Glomerular visceral epithelial cell (primary cell): ENCODE results near the gene PUS3.
A peak's percentile ranks its signal among the peaks of the same experiment; 100 is the strongest.

Experiments
- DNase-seq: peaks from one replicate; pipeline ENCODE4 v3.0.0-alpha.2; 2016; ENCODE audit errors: extremely low spot score

PUS3 gene

GRCh38 chr11:125941267-125941618 is 38.2 kb upstream of the PUS3 start:
- DNase-seq: no peak

DNA sequence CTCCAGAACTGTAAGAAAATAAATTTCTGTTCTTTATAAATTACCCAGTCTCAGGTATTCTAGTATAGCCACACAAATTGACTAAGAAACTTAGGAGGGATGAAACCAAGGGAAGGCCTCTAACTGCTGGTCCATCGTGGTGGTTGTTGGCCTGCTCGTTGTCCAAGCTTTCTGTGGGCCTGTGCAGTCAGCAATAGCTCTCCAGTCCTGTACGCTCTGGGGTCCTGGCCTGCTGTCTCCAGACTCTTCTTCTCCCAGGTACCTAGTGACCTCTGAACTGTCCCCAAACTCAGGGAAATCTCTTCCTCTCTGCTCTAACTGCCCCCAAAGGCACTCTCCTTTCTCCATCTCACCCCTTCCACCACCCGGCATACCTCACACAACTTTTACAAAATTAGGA is 37.1 kb upstream of the PUS3 start:
- no peak for DNase-seq

GRCh38 chr11:125939081-125939521 is 36.1 kb upstream of the PUS3 start:
- DNase-seq: no peak

- DNase-seq: no peak
Observed at GRCh38 chr11:125938418-125938817, 35.4 kb upstream of the PUS3 start.

GRCh38 chr11:125935618-125936199 is 32.7 kb upstream of the PUS3 start:
- DNase-seq: no peak

DNA sequence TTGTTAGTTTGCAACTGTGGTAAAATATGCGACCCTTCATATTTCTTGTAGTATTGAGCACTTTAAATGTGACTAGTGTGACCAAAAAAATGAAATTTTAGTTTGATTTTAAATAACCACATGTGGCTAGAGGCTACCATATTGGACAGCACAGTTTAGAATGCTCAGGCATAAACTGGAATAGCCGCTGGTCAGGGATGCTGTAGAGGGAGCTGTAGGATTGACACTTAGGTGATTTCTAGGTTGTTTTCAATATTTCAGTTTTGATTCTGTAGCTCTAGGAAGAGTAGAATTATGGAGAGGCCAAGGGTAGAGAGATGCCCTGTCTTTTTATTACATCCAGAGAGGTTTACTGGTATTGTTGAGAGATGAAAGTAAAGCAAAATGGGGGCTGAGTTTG is 32.0 kb upstream of the PUS3 start:
- no peak for DNase-seq

DNA sequence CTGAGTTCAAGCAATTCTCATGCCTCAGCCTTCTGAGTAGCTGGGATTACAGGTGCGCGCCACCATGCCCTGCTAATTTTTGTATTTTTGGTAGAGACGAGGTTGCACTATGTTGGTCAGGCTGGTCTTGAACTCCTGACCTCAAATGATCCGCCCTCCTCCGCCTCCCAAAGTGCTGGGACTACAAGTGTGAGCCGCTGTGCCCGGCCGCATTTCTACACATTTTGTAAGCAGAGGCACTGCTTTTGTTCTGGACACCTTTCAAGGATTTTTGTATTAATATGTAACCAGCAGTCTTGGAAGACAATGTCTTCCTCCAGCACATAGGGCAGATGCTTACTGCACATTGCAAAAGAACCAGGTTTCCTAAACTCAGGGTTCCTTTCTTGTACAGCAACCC is 31.5 kb upstream of the PUS3 start:
- no peak for DNase-seq

- no peak for DNase-seq
Observed at GRCh38 chr11:125933030-125933813, 30.2 kb upstream of the PUS3 start.

DNA sequence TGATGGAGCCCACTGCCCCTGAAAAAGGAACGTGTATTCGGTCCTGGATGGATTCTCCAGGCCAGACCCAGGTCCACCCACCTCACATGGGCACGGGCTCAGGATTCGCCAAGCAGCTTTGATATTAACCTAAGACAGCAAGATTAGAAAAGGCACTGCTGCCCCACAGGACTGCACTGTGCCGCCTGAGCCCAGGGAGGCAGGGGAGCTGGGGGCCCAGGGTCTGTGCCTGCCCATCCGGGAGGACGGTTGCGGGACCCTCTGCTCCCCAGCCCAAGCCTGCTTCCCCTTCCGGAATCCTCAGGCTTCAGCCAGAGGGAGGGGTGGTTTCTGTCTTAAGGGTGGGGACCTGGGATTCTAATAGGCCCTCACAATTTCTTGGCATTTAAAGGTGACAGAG is 29.3 kb upstream of the PUS3 start:
- no peak for DNase-seq

GRCh38 chr11:125931668-125932067 is 28.7 kb upstream of the PUS3 start:
- no peak for DNase-seq

DNA sequence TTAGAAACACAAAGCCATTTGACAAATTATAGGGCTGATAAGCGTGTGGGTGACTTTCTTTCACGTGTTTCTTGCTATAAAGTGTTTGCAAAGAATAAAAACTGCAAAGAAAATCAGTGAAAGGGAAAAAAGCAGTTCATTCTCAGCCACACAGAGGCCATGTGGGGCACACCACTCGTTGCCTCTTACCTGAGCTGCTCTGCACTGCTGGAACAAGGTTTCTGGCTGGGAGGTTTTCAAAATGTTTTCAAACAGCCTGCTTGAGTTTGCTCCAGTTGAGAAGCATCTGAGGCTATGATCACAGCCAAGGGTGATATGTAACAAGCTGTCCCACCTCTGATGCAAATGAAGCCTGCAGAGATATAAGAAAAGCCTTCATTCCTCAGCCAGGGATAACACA is 28.1 kb upstream of the PUS3 start:
- DNase-seq: no peak

- no peak for DNase-seq
Observed at GRCh38 chr11:125930076-125930450, 27.1 kb upstream of the PUS3 start.

DNA sequence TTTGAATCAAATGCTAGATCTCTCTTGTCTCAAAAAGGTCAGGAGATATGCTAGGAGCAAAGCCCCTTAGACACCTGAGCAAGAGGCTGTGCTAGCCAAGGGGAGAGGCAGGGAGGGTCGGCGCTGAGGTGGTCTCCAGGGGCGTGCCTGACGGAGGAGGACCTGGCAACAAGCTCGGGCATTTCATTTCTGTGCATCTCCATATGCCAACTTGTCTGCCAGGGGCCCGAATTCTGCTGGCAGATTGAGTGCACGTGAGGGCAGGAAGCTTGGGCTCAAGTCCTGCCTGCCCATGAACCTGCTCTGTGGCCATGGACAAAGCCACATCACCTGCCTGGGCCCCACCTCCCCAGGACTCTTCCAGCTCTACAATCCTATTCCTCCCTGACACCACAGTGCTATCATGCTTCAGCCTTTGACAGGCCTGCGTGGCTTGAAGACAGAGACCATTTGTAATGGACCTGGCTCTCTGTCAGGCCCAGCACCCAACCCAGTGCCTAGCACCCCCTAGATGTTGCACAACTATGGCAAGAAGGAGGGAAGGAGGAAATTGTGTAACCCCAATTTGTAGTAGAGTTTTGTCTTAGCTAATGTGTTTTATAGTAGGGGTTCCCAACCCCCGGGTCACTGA is 26.6 kb upstream of the PUS3 start:
- DNase-seq: no peak

GRCh38 chr11:125926682-125927081 is 23.7 kb upstream of the PUS3 start:
- DNase-seq: no peak

GRCh38 chr11:125925804-125926203 is 22.8 kb upstream of the PUS3 start:
- DNase-seq: no peak

DNA sequence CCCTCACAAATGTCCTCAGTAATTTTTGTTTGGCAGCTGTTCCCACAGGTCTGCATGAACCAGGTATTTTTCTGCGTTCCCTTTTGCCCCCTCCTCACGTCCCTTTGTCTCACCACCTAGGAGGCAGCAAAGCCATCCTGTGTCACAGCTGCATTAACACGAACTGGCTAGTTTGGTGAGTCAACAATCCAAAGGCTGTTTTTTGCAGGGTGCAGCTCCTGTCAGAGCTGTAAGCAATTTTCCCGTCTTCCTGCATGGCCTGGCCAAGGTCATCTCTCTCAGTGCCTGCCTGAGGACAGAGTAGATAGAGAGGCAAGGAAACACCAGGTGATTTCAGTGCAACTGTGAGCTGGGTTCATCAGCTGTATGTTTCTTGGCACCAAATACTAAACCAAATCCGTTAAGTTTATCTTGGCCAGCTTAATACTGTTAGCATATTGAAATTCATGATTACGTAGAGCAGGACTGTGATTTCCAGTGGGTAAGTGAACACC is 22.3 kb upstream of the PUS3 start:
- DNase-seq: no peak

- DNase-seq: no peak
Observed at GRCh38 chr11:125924384-125925007, 21.5 kb upstream of the PUS3 start.

DNA sequence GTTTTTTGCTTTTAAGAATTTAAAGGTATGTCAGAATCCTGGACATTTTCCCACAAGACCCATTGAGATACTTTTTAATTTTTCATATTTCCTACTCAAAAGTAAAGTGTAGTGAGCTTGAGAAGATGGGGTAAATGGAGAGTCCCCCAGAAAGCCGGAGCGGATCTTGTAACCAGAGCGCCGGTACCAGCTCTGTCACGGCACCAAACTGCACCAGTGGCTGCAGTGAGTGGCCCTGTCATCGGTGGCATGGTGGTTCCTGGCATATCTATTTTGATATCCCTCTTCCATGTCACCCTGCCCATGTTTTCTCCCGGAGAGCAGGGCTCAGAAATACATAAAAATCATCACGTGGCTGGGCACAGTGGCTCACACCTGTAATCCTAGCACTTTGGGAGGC is 20.6 kb upstream of the PUS3 start:
- DNase-seq: no peak

DNA sequence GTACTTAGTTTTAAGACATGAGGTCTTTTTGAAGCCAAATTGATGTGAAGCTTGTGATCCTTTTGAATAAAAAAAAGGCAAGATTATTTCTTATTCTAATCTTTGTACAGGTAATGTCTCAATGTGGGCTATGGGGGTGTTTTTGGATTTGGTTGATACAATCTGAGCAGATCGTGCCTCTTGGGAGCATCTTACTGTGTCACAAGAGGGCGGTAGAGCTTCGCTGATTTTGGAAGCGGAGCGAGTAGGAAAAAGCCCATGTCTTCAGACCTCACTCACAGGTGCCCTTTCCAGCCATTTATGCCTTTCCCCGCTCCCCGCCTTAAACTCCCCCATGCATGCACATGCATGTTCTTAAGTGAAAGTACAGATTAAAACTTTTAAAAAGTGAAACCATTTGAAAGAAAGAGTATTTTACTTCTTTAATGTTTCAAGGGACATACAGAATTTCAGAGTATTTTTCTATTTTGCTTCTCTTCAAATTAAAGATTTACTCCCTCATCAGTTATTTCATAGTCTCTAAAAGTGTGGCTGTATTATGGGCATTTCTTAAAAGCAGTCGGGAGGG is 20.1 kb upstream of the PUS3 start:
- peak; percentile 63 for DNase-seq

GRCh38 chr11:125922156-125922555 is 19.1 kb upstream of the PUS3 start:
- DNase-seq: no peak

GRCh38 chr11:125921042-125921441 is 18.0 kb upstream of the PUS3 start:
- DNase-seq: no peak

DNA sequence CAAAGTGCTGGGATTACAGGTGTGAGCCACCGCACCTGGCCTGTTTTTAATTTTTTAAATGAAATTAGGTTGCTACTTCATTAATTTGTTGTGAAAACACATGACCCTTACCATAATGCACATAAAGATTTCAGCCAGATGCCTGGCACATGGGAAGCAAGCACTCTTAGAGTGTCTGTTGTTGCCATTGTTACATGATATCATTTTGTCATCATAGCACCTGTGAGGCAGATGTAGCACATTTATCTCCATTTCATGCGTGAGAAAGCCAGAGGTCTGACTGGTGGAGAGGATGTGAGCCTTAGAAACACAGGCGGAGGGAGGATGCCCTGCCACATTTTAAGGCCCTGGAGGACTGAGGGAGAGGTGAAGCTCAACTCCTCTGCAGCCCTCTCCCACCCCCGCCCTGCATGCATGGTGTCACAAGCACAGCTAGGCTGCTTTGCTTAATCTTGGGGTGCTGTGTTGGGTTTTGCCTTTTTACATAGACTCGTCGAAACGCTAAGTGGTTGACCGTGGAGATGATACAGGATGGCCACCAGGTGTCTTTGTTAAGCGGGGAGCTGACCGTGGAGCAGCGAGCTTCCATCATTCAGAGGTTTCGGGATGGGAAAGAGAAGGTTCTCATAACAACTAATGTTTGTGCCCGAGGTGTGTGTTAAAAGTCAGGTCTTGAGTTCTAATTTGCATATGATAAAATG is 15.3 kb upstream of the PUS3 start:
- no peak for DNase-seq
